ENCODE measurements around the gene NUP43. TPM values are rescaled to one million over a fixed set of nuclear protein-coding genes. Genes with fewer than 3 reads are reported as not detected.
A peak's percentile ranks its signal among the peaks of the same experiment; 100 is the strongest.
"Not testable (repeated sequence)": the region's sequence is repeated elsewhere in the genome, so short reads cannot be mapped to it uniquely, and the experiment has no call there.

Gene NUP43
- total RNA-seq, 1 experiment from 2014 or later, result 57.9 TPM

DNA sequence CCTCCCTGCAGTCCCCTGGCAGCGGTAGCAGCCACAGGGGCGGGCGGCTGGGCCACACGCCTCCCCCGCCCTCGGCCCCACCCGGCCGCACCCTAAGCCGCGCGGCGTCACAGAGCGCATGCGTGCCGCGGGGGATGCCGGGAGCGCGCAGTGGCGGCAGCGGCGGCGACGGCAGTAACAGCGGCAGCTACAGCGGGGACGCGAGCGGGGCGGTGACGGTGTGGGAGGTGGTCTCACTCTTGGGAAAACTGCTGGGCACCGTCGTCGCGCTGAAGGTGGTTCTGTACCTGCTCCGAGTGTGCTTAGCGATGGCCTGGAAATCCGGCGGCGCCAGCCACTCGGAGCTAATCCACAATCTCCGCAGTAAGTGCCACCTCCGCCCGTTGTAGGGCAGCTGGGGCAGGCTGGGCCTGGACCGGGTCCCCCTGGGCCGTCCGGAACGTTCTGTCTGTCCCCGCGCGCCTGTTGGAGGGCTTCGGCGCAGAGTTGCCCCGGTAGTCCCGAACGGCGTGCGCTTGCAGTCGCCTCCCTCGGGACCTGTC, 3.3 kb upstream of the NUP43 start, which contains the start of gene PCMT1:
TSS of gene PCMT1 (plus strand) at position 148 of the 542 bp plus-strand sequence. CDS start at position 309, 161 bp downstream.
- DNase-seq (ENCODE audit: low read depth), result peak; percentile 88

- DNase-seq (ENCODE audit: low read depth), result not testable (repeated sequence)
These were observed 2.8 kb upstream of the NUP43 start for GRCh38 chr6:149749082-149749593.

- not testable (repeated sequence) for DNase-seq (ENCODE audit: low read depth)
These were observed 1.1 kb downstream of the NUP43 start for GRCh38 chr6:149745252-149745651.

GRCh38 chr6:149734915-149735314, 11.4 kb downstream of the NUP43 start:
- DNase-seq (ENCODE audit: low read depth), result no peak

GRCh38 chr6:149733089-149733720, 13.1 kb downstream of the NUP43 start:
- no peak for DNase-seq (ENCODE audit: low read depth)

DNA sequence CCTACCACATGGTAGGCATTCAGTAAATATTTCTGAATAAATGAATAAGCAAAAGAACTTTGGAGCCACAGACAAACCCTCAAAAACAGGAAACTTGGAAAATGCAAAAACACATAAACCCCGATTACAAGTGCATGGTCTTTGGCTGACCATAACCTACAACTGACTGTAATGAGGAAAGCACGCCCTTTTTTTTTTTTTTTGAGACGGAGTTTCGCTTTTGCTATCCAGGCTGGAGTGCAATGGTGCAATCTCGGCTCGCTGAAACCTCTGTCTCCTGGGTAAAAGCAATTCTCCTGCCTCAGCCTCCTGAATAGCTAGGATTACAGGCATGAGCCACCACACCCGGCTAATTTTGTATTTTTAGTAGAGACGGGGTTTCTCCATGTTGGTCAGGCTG, 16.5 kb downstream of the NUP43 start:
- no peak for DNase-seq (ENCODE audit: low read depth)

DNA sequence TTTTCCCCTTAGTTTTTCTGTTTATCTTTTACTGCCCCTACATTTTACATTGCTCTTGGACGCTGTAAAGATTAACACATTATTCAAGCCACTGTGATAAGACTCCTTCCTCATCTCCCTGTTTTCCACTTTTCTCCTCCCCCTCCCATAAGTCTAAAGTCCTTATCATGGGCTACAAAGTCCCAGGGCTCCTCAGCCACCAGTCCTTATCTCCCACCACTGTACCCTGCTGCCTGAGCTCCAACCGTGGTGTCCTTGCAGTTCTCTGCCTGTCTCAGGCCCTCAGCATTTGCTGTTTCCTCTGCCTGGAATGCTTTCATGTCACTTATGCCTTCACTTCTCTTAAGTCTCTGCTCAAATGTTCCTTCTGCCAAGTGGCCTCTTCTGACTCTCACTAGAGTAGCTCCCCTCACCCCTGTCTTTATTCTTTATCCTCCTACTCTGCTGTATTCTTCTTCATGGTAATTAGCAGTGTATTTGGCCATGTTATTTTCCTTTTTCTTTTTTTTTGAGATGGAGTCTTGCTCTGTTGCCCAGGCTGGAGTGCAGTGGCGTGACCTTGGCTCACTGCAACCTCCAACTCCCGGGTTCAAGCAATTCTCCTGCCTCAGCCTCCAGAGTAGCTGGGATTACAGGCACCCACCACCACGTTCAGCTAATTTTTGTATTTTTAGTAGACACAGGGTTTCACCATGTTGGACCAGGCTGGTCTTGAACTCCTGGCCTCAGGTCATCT, 17.7 kb downstream of the NUP43 start:
- no peak for DNase-seq (ENCODE audit: low read depth)

DNA sequence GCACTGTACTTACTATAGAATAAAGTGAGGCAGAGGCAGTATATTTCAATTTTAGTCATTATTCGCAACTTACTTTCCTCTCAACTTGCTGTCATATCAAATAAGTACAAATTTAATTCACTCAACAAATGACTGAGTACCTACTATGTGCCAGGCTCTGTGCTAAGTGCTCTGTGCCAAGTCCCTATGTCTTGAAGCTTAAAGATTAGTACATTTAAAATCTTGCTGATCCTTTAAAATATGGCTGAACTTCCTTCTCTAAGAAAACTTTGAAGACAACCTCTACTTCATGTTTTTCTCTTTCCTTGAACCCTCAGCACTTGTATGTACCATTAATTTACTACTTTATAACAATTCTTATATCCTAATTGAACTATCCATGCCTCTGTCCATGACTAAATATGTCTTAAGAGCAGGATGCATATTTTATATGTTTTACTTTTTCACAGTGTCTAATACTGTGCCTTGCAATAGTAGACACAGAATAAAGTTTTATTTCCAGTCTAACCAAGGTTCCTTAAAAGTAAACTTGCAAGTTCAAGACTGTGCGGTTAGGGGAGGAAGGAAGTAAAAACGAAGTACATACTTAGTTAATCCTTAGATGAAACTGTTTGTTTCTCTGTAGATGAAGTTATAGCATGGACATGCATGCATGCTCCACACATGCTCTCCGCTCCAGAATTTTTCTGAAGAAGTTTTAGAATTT, 18.4 kb downstream of the NUP43 start:
- no peak for DNase-seq (ENCODE audit: low read depth)

DNA sequence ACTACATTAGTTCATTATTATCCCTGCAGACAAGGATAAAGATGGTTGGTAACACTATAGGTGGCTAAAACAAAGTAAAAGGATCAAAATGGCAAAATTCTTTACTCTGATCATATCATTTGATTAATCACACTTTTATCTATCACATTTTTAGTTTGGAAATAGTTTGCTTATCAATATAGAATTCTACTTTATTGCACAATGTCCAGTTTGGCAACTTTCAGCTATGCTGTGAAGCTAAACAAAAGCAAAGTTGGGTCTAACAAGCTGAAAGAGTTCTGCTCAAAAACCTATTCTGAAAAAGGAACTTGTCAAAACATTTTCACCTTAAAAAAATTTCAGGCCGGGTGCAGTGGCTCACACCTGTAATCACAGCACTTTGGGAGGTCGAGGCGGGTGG, 20.5 kb downstream of the NUP43 start:
- DNase-seq (ENCODE audit: low read depth), result no peak

DNA sequence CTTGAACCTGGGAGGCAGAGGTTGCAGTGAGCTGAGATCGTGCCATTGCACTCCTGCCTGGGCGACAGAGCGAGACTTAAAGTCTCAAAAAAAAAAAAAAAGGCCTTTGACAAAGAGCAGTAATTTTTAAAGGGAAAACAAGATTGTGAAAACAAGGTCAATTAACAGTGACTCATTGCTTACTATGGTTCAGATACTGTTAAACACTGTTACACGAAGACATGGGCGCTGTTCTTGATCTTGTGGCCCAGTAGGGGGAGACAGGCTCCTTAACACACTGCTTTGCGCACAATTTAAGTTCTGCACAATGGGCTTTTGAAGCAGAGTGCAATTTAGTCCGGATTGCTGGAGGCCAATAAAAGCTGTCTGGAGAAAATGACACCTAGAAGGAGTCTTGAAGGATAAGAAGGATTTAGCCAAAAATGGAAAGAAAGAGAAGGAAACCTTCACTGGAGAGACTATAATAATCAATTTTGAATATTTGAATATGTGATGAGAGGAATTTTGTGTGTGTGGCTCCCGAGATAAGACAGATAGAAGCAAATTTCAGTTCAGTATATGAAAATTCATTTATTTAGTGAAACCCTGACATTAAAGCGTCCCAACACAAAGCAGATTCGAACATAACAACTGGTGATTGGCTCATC, 22.4 kb downstream of the NUP43 start:
- peak; percentile 64 for DNase-seq (ENCODE audit: low read depth)

DNA sequence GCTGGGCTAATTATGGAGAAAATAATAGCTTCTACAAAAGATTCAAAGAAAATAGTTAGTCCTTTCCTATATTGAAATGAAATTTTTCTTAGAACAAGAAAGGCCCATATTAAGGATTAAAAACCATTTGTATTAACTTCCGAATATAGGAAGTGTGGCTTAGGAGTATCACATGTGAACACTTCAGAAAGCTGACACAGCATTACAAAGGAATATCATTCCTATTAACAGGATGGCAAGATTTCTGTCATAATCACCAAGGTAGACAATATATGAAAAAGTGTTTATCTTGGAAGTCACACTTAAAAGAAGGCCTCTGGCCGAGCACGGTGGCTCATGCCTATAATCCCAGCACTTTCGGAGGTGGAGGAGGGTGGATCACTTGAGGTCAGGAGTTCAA, 23.1 kb downstream of the NUP43 start:
- no peak for DNase-seq (ENCODE audit: low read depth)

DNA sequence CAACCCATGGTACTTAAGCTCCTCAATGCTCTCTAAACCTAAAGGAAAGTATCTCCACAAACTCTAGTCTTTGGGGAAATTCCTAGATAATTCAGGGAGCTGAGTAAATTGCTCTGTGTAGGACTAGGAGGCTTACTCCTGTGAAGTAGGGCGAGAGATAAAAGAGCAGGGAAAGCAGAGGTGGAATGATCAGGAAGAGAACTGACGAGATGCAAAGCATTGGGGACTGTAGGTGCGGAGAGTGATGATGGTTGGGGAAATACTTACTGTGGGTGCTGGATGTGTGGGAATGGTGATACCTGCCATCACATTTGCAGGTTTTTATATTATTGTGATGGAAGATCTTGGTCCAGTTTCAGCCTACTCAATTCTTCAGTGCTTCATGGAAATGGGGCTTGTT, 26.8 kb downstream of the NUP43 start:
- no peak for DNase-seq (ENCODE audit: low read depth)

DNA sequence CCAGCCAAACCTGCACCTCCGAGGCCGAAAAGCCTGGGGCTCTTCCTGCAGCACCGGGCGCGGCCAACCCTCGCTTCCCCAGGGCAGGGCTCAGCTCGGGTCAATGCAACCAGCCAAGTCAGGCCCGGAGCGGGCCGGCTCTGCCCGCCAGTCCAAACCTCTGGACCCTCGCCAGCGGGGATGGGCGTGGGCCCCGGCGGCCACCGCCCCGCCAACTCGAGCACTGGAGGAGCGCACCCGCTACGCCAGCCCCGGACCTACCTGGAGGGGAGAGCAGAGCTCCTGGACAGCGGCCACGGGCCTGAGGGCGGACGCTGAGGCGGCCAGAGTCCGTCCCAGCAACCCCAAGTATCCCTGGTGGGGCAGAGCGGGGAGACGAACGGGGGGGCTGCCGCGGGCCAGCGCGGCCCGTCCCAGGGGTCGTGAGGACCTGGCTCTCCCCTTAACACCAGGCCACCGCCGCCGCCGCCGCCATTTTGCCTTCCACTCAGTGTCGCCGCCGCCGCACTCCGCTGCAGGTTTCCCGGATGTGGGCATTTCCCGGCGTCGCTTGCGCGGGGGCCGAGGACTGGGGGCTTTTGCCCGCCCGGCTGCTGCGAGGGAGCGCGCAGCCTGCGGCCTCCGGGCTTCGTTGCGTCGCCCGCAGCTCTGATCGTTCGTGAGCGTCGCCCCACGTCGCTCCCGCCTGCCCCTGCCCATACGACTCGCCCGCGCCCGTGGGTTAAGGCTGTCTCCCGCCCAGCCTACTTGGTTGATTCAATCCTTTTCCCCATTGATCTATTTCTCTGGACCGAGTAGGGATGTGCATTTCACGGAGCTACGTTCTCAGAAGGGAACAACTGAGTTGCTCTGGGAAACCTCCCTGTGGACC, 28.5 kb downstream of the NUP43 start, which contains the start of gene LATS1:
TSS of gene LATS1 (minus strand) at position 514 of the 871 bp plus-strand sequence. CDS start 15,975 bp downstream, outside the sequence.
- DNase-seq (ENCODE audit: low read depth), result peak; percentile 83

GRCh38 chr6:149717255-149717587, 29.1 kb downstream of the NUP43 start:
- no peak for DNase-seq (ENCODE audit: low read depth)

- DNase-seq (ENCODE audit: low read depth), result no peak
These were observed 30.0 kb downstream of the NUP43 start for GRCh38 chr6:149716181-149716963.

GRCh38 chr6:149714442-149714841, 31.9 kb downstream of the NUP43 start:
- DNase-seq (ENCODE audit: low read depth), result no peak

DNA sequence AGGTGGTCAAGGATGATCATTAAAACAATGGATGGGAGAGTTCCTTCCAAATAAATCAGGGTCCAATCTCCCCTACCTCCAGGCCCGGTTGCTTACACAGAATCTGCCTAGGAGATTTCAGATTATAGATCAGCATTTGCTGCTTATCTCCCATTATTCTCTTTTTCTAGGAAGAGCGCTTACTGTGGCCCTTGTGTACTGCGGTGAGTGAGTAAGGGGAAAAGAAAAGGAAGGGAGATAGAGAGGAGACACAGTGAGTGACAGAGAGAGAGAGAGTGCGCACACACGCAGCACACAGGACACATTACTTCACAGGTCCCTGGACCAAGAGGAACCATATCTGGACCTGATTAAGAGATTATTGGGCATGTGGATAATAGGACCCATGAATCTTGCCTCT, 34.6 kb downstream of the NUP43 start:
- no peak for DNase-seq (ENCODE audit: low read depth)

DNA sequence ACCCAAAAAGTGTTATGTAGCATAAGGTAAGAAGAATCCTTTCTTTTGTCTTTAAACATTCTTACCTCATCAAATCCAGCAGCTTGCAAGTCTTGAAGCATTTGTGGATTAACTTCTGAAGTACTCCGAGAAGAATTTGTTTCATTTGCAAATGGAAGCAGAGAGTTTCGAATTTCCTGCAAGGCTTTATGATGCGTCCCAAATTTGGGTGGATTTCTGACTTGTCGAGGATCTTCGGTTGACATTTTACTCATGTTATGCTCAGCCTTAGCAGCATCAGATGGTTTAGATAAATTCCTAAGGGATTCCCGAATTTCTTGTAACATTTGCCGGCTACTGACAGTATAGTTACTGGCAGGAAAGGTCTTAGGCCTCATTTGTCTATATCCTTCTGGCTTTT, 44.6 kb downstream of the NUP43 start:
- no peak for DNase-seq (ENCODE audit: low read depth)

DNA sequence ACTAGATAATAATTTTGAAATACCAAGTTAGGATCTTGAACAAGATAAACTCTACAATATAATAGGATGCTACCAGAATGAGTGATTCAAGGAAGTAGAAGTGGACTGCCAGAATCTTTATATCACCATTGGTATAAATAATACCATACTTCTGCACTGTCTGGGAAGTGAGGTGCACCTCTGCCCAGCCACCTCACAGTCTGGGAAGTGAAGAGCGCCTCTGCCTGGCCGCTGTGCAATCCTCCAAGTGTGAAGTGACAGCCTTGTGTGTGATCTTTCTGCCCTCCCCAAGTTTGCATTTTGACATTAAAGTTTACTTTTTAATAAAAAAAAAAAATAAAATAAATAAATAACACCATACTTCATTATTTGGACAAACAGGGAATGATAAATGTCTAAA, 47.2 kb downstream of the NUP43 start:
- DNase-seq (ENCODE audit: low read depth), result no peak

DNA sequence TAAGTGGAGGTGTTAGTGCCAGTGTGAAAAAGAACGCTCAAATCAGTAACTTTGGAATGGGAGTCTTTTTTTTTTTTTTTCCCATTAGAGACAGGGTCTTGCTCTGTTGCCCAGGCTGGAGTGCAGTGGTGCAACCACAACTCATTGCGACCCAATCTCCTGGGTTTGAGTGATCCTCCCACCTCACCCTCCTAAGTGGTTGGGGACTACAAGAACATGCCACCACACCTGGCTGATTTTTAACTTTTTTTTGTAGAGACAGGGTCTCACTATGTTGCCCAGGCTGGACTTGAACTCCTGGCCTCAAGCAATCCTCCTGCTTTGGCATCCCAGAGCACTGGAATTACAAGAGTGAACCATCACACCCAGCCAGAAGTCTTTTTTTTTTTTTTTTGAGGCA, 48.2 kb downstream of the NUP43 start:
- no peak for DNase-seq (ENCODE audit: low read depth)
